ENCODE measurements around the gene IL23R. TPM values are rescaled to one million over a fixed set of nuclear protein-coding genes. Genes with fewer than 3 reads are reported as not detected.

Gene IL23R
- total and polyA plus RNA-seq, 8 donors, result 1.3 TPM; not detected in 7

GRCh38 chr1:67270541-67270940 lies 104.3 kb downstream of the IL23R start:
- intact Hi-C loops (cut with DNase I; ENCODE audit: low total_unique reads), result no loop called here
- Histone ChIP-seq H3K9me3 (peaks cover 0 to 9% (median 3%) of the 10 kb centered on the region in 4 donors), H3K36me3 (no peaks in the 10 kb centered on the region), H3K4me1 (no peaks in the 10 kb centered on the region), H3K4me3 (no peak overlapping the region), H3K27ac (no peak overlapping the region), H3K27me3 (no peaks in the 10 kb centered on the region)
- WGBS, 5 donors, result 87 to 93% (median 91%) methylated on average over 3 of the region's 3 CpGs
- TF ChIP-seq EP300 (IDR thresholded peaks at IDR 0.05), result no peak
- no peak for TF ChIP-seq POLR2AphosphoS5 (IDR thresholded peaks at IDR 0.05)
- no peak for TF ChIP-seq POLR2A (IDR thresholded peaks at IDR 0.05)
- TF ChIP-seq CTCF (IDR thresholded peaks at IDR 0.05), result no peak
- DNase-seq, result no peak

GRCh38 chr1:67273591-67273990 lies 107.3 kb downstream of the IL23R start:
- intact Hi-C loops (cut with DNase I; ENCODE audit: low total_unique reads), result no loop called here
- Histone ChIP-seq H3K36me3 (no peaks in the 10 kb centered on the region), H3K9me3 (peaks cover 0 to 9% (median 3%) of the 10 kb centered on the region in 4 donors), H3K4me1 (no peaks in the 10 kb centered on the region), H3K27me3 (no peaks in the 10 kb centered on the region), H3K27ac (no peak overlapping the region), H3K4me3 (no peak overlapping the region)
- 88 to 95% (median 94%) methylated on average over 4 of the region's 4 CpGs for WGBS, 5 donors
- TF ChIP-seq CTCF (IDR thresholded peaks at IDR 0.05), result no peak
- TF ChIP-seq POLR2A (IDR thresholded peaks at IDR 0.05), result no peak
- TF ChIP-seq EP300 (IDR thresholded peaks at IDR 0.05), result no peak
- TF ChIP-seq POLR2AphosphoS5 (IDR thresholded peaks at IDR 0.05), result no peak
- DNase-seq, result no peak

- WGBS, 5 donors, result 73 to 84% (median 77%) methylated on average over 5 of the region's 5 CpGs
- TF ChIP-seq POLR2AphosphoS5 (IDR thresholded peaks at IDR 0.05) (no peak), CTCF (IDR thresholded peaks at IDR 0.05) (no peak), POLR2A (IDR thresholded peaks at IDR 0.05) (no peak), EP300 (IDR thresholded peaks at IDR 0.05) (no peak)
- H3K36me3 ChIP-seq, result no peaks in the 10 kb centered on the region
- no peaks in the 10 kb centered on the region for H3K27me3 ChIP-seq
- H3K9me3 ChIP-seq, result peaks cover 0 to 9% (median 3%) of the 10 kb centered on the region in 4 donors
- H3K27ac ChIP-seq, result no peak overlapping the region
- peak in 1 of 2 donors; percentile 44 for DNase-seq
- intact Hi-C loops (cut with DNase I; ENCODE audit: low total_unique reads), result no loop called here
- H3K4me3 ChIP-seq, result no peak overlapping the region
- H3K4me1 ChIP-seq, result no peaks in the 10 kb centered on the region
These were observed 108.5 kb downstream of the IL23R start for GRCh38 chr1:67274623-67275325.

DNA sequence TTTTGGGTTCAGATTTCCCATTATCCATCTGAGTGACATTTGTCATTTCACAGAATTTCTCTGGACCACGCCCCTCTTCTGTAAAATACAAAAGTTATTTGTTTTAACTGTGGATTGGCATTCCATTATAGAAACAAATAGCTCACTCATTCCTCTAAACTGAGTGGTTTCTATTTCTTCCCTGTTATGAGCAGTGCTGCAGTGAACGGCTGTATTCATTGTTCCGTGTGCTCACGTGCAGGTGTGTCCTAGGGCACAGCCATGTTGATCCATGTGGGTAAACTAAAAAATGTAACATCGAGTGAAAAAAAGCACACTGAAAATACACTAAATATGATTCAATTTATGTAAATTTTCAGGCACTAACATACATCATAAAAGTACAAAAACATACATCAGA lies 114.4 kb downstream of the IL23R start:
- H3K4me3 ChIP-seq, result no peak overlapping the region
- 26 to 64% (median 45%) methylated on average over 5 of the region's 5 CpGs for WGBS, 5 donors
- no peak for TF ChIP-seq EP300 (IDR thresholded peaks at IDR 0.05)
- TF ChIP-seq POLR2AphosphoS5 (IDR thresholded peaks at IDR 0.05), result no peak
- no peak for TF ChIP-seq CTCF (IDR thresholded peaks at IDR 0.05)
- TF ChIP-seq POLR2A (IDR thresholded peaks at IDR 0.05), result no peak
- intact Hi-C loops (cut with DNase I; ENCODE audit: low total_unique reads), result no loop called here
- no peak overlapping the region for H3K27ac ChIP-seq
- DNase-seq, result peak in 1 of 2 donors; percentile 47
- H3K27me3 ChIP-seq, result no peaks in the 10 kb centered on the region
- no peaks in the 10 kb centered on the region for H3K9me3 ChIP-seq
- H3K4me1 ChIP-seq, result peaks cover 0 to 8% (median 2%) of the 10 kb centered on the region in 4 donors
- H3K36me3 ChIP-seq, result no peaks in the 10 kb centered on the region
